GM18499 (cell line): ENCODE measurements around the gene DNAH17.

ENCODE experiments used
- ATAC-seq: cut with Tn5 transposase; IDR thresholded peaks from one replicate; pipeline ENCODE4 v1.9.1; 2021; ENCODE audit warnings: moderate number of reproducible peaks; ENCODE audit not compliant: insufficient read depth, unreplicated experiment

DNAH17 gene

GRCh38 chr17:78421534-78422266 is 155.5 kb downstream of the DNAH17 start:
- ATAC-seq = no peak

GRCh38 chr17:78421084-78421533 is 156.1 kb downstream of the DNAH17 start:
- no peak for ATAC-seq

GRCh38 chr17:78419970-78420815 is 157.0 kb downstream of the DNAH17 start:
- ATAC-seq = no peak

- ATAC-seq = no peak
Observed at GRCh38 chr17:78418326-78419026, 158.7 kb downstream of the DNAH17 start.

- ATAC-seq = no peak
Observed at GRCh38 chr17:78417531-78417909, 159.7 kb downstream of the DNAH17 start.

- ATAC-seq = no peak
Observed at GRCh38 chr17:78416791-78417530, 160.2 kb downstream of the DNAH17 start.

- ATAC-seq = no peak
Observed at GRCh38 chr17:78415821-78416711, 161.1 kb downstream of the DNAH17 start.

GRCh38 chr17:78414178-78415162 is 162.7 kb downstream of the DNAH17 start:
- no peak for ATAC-seq

- no peak for ATAC-seq
Observed at GRCh38 chr17:78412403-78412802, 164.8 kb downstream of the DNAH17 start.

- ATAC-seq = no peak
Observed at GRCh38 chr17:78411241-78411857, 165.8 kb downstream of the DNAH17 start.

GRCh38 chr17:78409191-78409928 is 167.8 kb downstream of the DNAH17 start:
- ATAC-seq = no peak

- no peak for ATAC-seq
Observed at GRCh38 chr17:78408476-78409050, 168.6 kb downstream of the DNAH17 start.

GRCh38 chr17:78407387-78408000 is 169.7 kb downstream of the DNAH17 start:
- no peak for ATAC-seq

GRCh38 chr17:78406920-78407319 is 170.3 kb downstream of the DNAH17 start:
- no peak for ATAC-seq

- ATAC-seq = no peak
Observed at GRCh38 chr17:78406396-78406795, 170.8 kb downstream of the DNAH17 start.

GRCh38 chr17:78403822-78404221 is 173.4 kb downstream of the DNAH17 start:
- no peak for ATAC-seq
